SK-N-SH (cell line): ENCODE results near the gene MMP3. TPM values are rescaled to one million over a fixed set of nuclear protein-coding genes. Genes with fewer than 3 reads are reported as not detected.

Source experiments
- CTCF ChIA-PET: fragments of 300-600, 350-600 bp; formaldehyde crosslinking; extraction: SDS; loops from one replicate; lab custom pipeline; 2021; lab: Yijun Ruan, JAX
- POLR2A ChIA-PET: fragments of 350-600 bp; sonication (Branson Sonifier 250); formaldehyde crosslinking; extraction: SDS; loops from one replicate; lab custom pipeline; 2020; ENCODE audit warnings: antibody characterized with exemption, inconsistent platforms; lab: Yijun Ruan, JAX
- DNase-seq: peaks from one replicate; pipeline ENCODE4 v3.0.0; 2012
- H2AFZ ChIP-seq: fragments of 200-600 bp; sonication (generic); 2 replicates; pipeline ENCODE4 v1.8.1; 2016; ENCODE audit warnings: antibody characterized with exemption, mild to moderate bottlenecking, low read depth
- H3F3A ChIP-seq: fragments of 200-600 bp; sonication (generic); replicated peaks from 2 replicates; pipeline ENCODE3; 2016; ENCODE audit warnings: antibody characterized with exemption, mild to moderate bottlenecking; ENCODE audit not compliant: insufficient read depth
- H3K27ac ChIP-seq, 2 experiments: fragments of 200-500 bp in 1 of 2; fragments of 200-600 bp in 1 of 2; sonication (Bioruptor generic) in 1 of 2; sonication (generic), shearing (Covaris generic) in 1 of 2; 2 replicates each; pipeline versions ENCODE4 v1.5.1 to v1.6.1; 2014 to 2016; ENCODE audit warnings: low read depth in 2 of 2, inconsistent platforms in 1 of 2, low read length in 1 of 2, mild to moderate bottlenecking in 1 of 2, mixed read lengths in 1 of 2
- H3K27me3 ChIP-seq: fragments of 200-600 bp; sonication (generic), shearing (Covaris generic); 2 replicates; pipeline ENCODE4 v1.6.1; 2016; ENCODE audit warnings: mixed run types; ENCODE audit not compliant: insufficient read depth
- H3K36me3 ChIP-seq, 2 experiments: fragments of 200-500 bp in 1 of 2; fragments of 200-600 bp in 1 of 2; sonication (Bioruptor generic) in 1 of 2; sonication (generic) in 1 of 2; replicated peaks in 1 of 2; 2 replicates each; pipeline versions ENCODE3 to v1.5.1; 2014 to 2016; ENCODE audit warnings: low read length in 1 of 2, mild to moderate bottlenecking in 1 of 2; ENCODE audit not compliant: insufficient read depth in 2 of 2, control insufficient read depth in 1 of 2
- H3K4me1 ChIP-seq, 2 experiments: fragments of 200-500 bp in 1 of 2; fragments of 200-600 bp in 1 of 2; sonication (Bioruptor generic) in 1 of 2; sonication (generic), shearing (Covaris generic) in 1 of 2; 2 replicates each; pipeline versions ENCODE4 v1.5.1 to v1.6.1; 2014 to 2016; ENCODE audit warnings: low read depth in 1 of 2, low read length in 1 of 2, mixed run types in 1 of 2; ENCODE audit not compliant: insufficient read depth in 2 of 2, control insufficient read depth in 1 of 2
- H3K4me2 ChIP-seq: fragments of 200-600 bp; sonication (generic), shearing (Covaris generic); 2 replicates; pipeline ENCODE4 v1.6.1; 2017; ENCODE audit warnings: mixed run types
- H3K4me3 ChIP-seq, 2 experiments: fragments of 200-500 bp in 1 of 2; fragments of 200-600 bp in 1 of 2; sonication (Bioruptor generic) in 1 of 2; sonication (generic), shearing (Covaris generic) in 1 of 2; 2 replicates each; pipeline versions ENCODE4 v1.5.1 to v1.8.1; 2014 to 2016; ENCODE audit warnings: low read depth in 2 of 2, inconsistent platforms in 1 of 2, low read length in 1 of 2, mild to moderate bottlenecking in 1 of 2, mixed read lengths in 1 of 2, moderate library complexity in 1 of 2
- H3K79me2 ChIP-seq: fragments of 200-600 bp; sonication (generic); 2 replicates; pipeline ENCODE4 v1.8.1; 2017; ENCODE audit warnings: mild to moderate bottlenecking; ENCODE audit not compliant: insufficient read depth
- H3K9ac ChIP-seq: fragments of 200-600 bp; sonication (generic); 2 replicates; pipeline ENCODE4 v1.6.1; 2017; ENCODE audit warnings: mixed run types
- H3K9me2 ChIP-seq: fragments of 200-600 bp; sonication (generic); 2 replicates; pipeline ENCODE4 v1.6.1; 2017; ENCODE audit warnings: mixed run types
- H3K9me3 ChIP-seq: fragments of 200-600 bp; sonication (generic); 2 replicates; pipeline ENCODE4 v1.6.1; 2017; ENCODE audit warnings: mixed run types, mild to moderate bottlenecking, moderate library complexity
- H4K20me1 ChIP-seq: fragments of 200-600 bp; sonication (generic); 2 replicates; pipeline ENCODE4 v1.6.1; 2017; ENCODE audit warnings: mild to moderate bottlenecking, mixed run types; ENCODE audit not compliant: insufficient read depth
- CHD2 ChIP-seq: fragments of 150-350 bp; IDR thresholded peaks from 2 replicates; pipeline ENCODE4 v1.6.1; 2018; ENCODE audit warnings: low read length; ENCODE audit not compliant: partially characterized antibody
- ELF1 ChIP-seq: IDR thresholded peaks from 2 replicates; pipeline ENCODE4 v1.4.0; 2012
- EZH2phosphoT487 ChIP-seq: fragments of 200-600 bp; sonication (generic); IDR thresholded peaks from 2 replicates; pipeline ENCODE4 v1.6.1; 2017; ENCODE audit warnings: low read depth, mixed run types, mild to moderate bottlenecking, antibody characterized with exemption, moderate library complexity, borderline replicate concordance
- FOXM1 ChIP-seq: IDR thresholded peaks from 2 replicates; pipeline ENCODE4 v1.4.0; 2012; ENCODE audit warnings: low read depth, mild to moderate bottlenecking
- GABPA ChIP-seq: IDR thresholded peaks from 2 replicates; pipeline ENCODE4 v1.4.0; 2012; ENCODE audit warnings: low read depth, mild to moderate bottlenecking
- JUND ChIP-seq: IDR thresholded peaks from 2 replicates; pipeline ENCODE4 v1.4.0; 2012
- MXI1 ChIP-seq: IDR thresholded peaks from 2 replicates; pipeline ENCODE4 v1.6.1; 2012; ENCODE audit warnings: mild to moderate bottlenecking, low read depth, low read length, improper control_type of control experiment
- NFIC ChIP-seq: IDR thresholded peaks from 2 replicates; pipeline ENCODE4 v1.4.0; 2012; ENCODE audit warnings: borderline replicate concordance
- NRF1 ChIP-seq: IDR thresholded peaks from 2 replicates; pipeline ENCODE4 v1.6.1; 2012; ENCODE audit warnings: low read depth, mild to moderate bottlenecking, low read length
- PBX3 ChIP-seq: IDR thresholded peaks from 2 replicates; pipeline ENCODE4; 2012
- RAD21 ChIP-seq: IDR thresholded peaks from 2 replicates; pipeline ENCODE4 v1.6.1; 2012; ENCODE audit warnings: mild to moderate bottlenecking, low read length
- SIN3A ChIP-seq: IDR thresholded peaks from 2 replicates; pipeline ENCODE4 v1.6.1; 2012; ENCODE audit warnings: low read depth, mild to moderate bottlenecking, low read length, moderate library complexity, borderline replicate concordance
- SMC3 ChIP-seq: IDR thresholded peaks from 2 replicates; pipeline ENCODE4 v1.6.1; 2012; ENCODE audit warnings: low read depth, low read length, improper control_type of control experiment
- TAF1 ChIP-seq: IDR thresholded peaks from 2 replicates; pipeline ENCODE4 v1.6.1; 2012; ENCODE audit warnings: low read depth, mild to moderate bottlenecking, low read length, moderate library complexity, borderline replicate concordance
- TCF12 ChIP-seq: IDR thresholded peaks from 2 replicates; pipeline ENCODE4 v1.4.0; 2012
- WGBS: methylation state at CpG from one replicate; pipeline ENCODE4 v1.1.6; 2017; ENCODE audit warnings: low lambda C conversion rate; 5-methylcytosine and 5-hydroxymethylcytosine counted together
- polyA plus RNA-seq, 3 experiments: library from polyadenylated mRNA; depleted of rRNA; stranded (reverse); fragments of >200 nt; gene quantifications; 2 replicates each; pipeline ENCODE4 v1.2.3, GENCODE V29; 2012

MMP3 gene
- polyA plus RNA-seq, 1 of the 3 experiments (the other 2 are of a cell fraction) = 39.3 TPM

GRCh38 chr11:102864724-102865123 lies 21.3 kb upstream of the MMP3 start:
- Histone ChIP-seq H3K9ac (no peak overlapping the region), H3K9me3 (no peaks in the 10 kb centered on the region), H3K36me3 (no peaks in the 10 kb centered on the region), H3K27ac (no peak overlapping the region), H3K9me2 (no peaks in the 10 kb centered on the region; the same call in 1 of the 2 replicates), H3K4me2 (no peak overlapping the region), H2AFZ (no peak overlapping the region), H3K4me1 (no peaks in the 10 kb centered on the region), H3K27me3 (no peaks in the 10 kb centered on the region), H3F3A (no peaks in the 10 kb centered on the region), H3K79me2 (no peaks in the 10 kb centered on the region), H3K4me3 (no peak overlapping the region), H4K20me1 (no peaks in the 10 kb centered on the region)
- POLR2A ChIA-PET = no interaction called here
- no peak for TF ChIP-seq ELF1
- WGBS = 33% methylated on average over 1 of the region's 1 CpG
- DNase-seq = no peak
- CTCF ChIA-PET = interaction anchor here (1.0 to 1.3 kb wide), 3 partner anchors 8 to 76 kb away, joined by 3 read pairs; no protein-coding TSS in a partner anchor

GRCh38 chr11:102853956-102854355 lies 10.5 kb upstream of the MMP3 start:
- Histone ChIP-seq H2AFZ (no peak overlapping the region), H3K27me3 (no peaks in the 10 kb centered on the region), H3K9ac (no peak overlapping the region), H3K4me3 (no peak overlapping the region), H3K9me3 (no peaks in the 10 kb centered on the region), H3K9me2 (no peaks in the 10 kb centered on the region), H3F3A (peaks cover 18% of the 10 kb centered on the region), H3K79me2 (no peaks in the 10 kb centered on the region), H3K36me3 (peaks cover 0 to 3% of the 10 kb centered on the region in 2 experiments), H4K20me1 (no peaks in the 10 kb centered on the region), H3K4me1 (peaks cover 0 to 10% of the 10 kb centered on the region in 2 experiments; a peak in 1 of 4 replicates), H3K4me2 (no peak overlapping the region), H3K27ac (no peak overlapping the region)
- no peak for TF ChIP-seq SMC3
- no peak for TF ChIP-seq FOXM1
- TF ChIP-seq NRF1 = no peak
- no peak for TF ChIP-seq EZH2phosphoT487
- WGBS = 58% methylated on average over 2 of the region's 2 CpGs
- DNase-seq = no peak
- ChIA-PET CTCF (no interaction called here), POLR2A (no interaction called here)

GRCh38 chr11:102853055-102853454 lies 9.6 kb upstream of the MMP3 start:
- H3K36me3 ChIP-seq = peaks cover 0 to 3% of the 10 kb centered on the region in 2 experiments
- no peaks in the 10 kb centered on the region for H3K9me2 ChIP-seq
- H3K4me2 ChIP-seq = no peak overlapping the region
- no peak overlapping the region for H3K27ac ChIP-seq
- no peak for TF ChIP-seq TCF12
- no peak for TF ChIP-seq JUND
- no peak for TF ChIP-seq NFIC
- TF ChIP-seq PBX3 = no peak
- TF ChIP-seq MXI1 = no peak
- no peak for TF ChIP-seq GABPA
- TF ChIP-seq SIN3A = no peak
- no peak for TF ChIP-seq RAD21
- no peak for TF ChIP-seq CHD2
- no peak for TF ChIP-seq EZH2phosphoT487
- no peak for TF ChIP-seq TAF1
- no peaks in the 10 kb centered on the region for H3K9me3 ChIP-seq
- ChIA-PET POLR2A (no interaction called here), CTCF (no interaction called here)
- 24% methylated on average over 3 of the region's 3 CpGs for WGBS
- no peak overlapping the region for H3K9ac ChIP-seq
- no peak overlapping the region for H3K4me3 ChIP-seq
- no peaks in the 10 kb centered on the region for H3K27me3 ChIP-seq
- no peak overlapping the region for H2AFZ ChIP-seq
- H3K4me1 ChIP-seq = peaks cover 0 to 13% of the 10 kb centered on the region in 2 experiments; a peak in 1 of 4 replicates
- no peaks in the 10 kb centered on the region for H3K79me2 ChIP-seq
- H3F3A ChIP-seq = peaks cover 18% of the 10 kb centered on the region
- no peak for DNase-seq
- no peaks in the 10 kb centered on the region for H4K20me1 ChIP-seq
